GM06990 (cell line): Measurements from ENCODE around the gene ZNF627.

Experiments used
- DNase-seq: peaks from one replicate; pipeline ENCODE4 v3.0.0-alpha.2; 2011; ENCODE audit not compliant: insufficient read length; ENCODE audit errors: extremely low read depth
- H3K27me3 ChIP-seq: replicated peaks from 2 replicates; pipeline ENCODE4 v1.6.0; 2011; ENCODE audit warnings: low read length; ENCODE audit not compliant: control insufficient read depth, insufficient read depth
- H3K36me3 ChIP-seq: 2 replicates; pipeline ENCODE4 v1.5.1; 2011; ENCODE audit warnings: low read length; ENCODE audit not compliant: control insufficient read depth, insufficient read depth
- H3K4me3 ChIP-seq: replicated peaks from 2 replicates; pipeline ENCODE4 v1.5.1; 2011; ENCODE audit warnings: low read depth, mild to moderate bottlenecking, control low read depth, low read length
- TF ChIP-seq, protein P1 (sequence below): IDR thresholded peaks from 2 replicates; pipeline ENCODE4 v1.5.1; 2011; ENCODE audit warnings: low read length, control low read depth, mild to moderate bottlenecking, inconsistent platforms; ENCODE audit not compliant: insufficient read depth, poor library complexity, severe bottlenecking

ZNF627 gene

DNA sequence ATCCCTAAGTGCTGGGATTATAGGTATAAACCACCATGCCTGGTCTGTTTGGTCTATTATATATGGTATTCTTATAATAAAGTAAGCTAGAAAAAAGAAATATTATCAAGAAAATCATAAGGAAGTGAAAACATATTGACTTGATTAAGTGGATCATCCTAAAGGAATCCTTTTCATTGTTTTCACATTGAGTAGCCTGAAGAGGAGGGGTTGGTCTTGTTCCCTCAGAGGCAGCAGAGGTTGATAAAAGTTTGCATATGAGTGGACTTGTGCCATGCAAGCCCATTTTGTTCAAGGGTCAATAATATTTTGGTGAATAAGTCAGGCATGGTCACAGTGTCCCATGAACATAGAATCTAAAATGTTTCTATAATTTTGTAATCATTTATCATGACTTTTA lies 52.7 kb downstream of the ZNF627 start:
- DNase-seq: no peak
- no peak overlapping the region for H3K4me3 ChIP-seq
- TF ChIP-seq, protein P1, sequence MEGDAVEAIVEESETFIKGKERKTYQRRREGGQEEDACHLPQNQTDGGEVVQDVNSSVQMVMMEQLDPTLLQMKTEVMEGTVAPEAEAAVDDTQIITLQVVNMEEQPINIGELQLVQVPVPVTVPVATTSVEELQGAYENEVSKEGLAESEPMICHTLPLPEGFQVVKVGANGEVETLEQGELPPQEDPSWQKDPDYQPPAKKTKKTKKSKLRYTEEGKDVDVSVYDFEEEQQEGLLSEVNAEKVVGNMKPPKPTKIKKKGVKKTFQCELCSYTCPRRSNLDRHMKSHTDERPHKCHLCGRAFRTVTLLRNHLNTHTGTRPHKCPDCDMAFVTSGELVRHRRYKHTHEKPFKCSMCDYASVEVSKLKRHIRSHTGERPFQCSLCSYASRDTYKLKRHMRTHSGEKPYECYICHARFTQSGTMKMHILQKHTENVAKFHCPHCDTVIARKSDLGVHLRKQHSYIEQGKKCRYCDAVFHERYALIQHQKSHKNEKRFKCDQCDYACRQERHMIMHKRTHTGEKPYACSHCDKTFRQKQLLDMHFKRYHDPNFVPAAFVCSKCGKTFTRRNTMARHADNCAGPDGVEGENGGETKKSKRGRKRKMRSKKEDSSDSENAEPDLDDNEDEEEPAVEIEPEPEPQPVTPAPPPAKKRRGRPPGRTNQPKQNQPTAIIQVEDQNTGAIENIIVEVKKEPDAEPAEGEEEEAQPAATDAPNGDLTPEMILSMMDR: no peak
- H3K27me3 ChIP-seq: no peaks in the 10 kb centered on the region
- H3K36me3 ChIP-seq: peaks cover 2% of the 10 kb centered on the region

DNA sequence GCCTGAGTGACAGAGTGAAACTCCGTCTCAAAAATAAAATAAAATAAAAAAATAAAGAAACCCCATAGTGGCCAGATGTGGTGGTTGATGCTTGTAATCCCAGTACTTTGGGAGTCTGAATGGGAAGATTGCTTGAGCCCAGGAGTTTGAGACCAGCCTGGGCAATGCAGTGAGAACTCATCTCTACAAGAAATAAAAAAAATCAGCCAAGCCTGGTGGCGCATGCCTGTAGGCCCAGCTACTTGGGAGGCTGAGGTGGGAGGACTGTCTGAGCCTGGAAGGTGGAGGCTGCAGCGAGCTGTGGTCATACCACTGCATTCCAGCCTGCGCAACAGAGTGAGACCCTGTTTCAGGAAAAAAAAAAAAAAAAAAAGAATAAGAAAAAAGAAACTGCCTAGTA lies 53.8 kb downstream of the ZNF627 start:
- Histone ChIP-seq H3K27me3 (no peaks in the 10 kb centered on the region), H3K4me3 (no peak overlapping the region), H3K36me3 (peaks cover 2% of the 10 kb centered on the region)
- TF ChIP-seq, protein P1: no peak
- DNase-seq: no peak

DNA sequence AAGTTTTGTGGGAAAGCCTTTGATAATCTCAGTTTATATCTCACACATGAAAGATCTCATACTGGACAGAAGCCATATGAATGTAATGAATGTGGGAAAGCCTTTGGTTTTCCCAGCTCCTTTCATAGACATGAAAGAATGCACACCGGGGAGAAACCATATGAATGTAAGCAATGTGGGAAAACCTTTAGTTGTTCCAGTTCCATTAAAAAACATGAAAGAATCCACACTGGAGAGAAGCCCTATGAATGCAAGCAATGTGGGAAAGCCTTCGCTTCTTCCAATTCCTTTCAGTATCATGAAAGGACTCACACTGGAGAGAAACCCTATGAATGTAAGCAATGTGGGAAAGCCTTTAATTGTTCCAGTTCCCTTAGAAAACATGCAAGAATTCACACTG lies 54.8 kb downstream of the ZNF627 start:
- Histone ChIP-seq H3K36me3 (peaks cover 2% of the 10 kb centered on the region), H3K27me3 (no peaks in the 10 kb centered on the region), H3K4me3 (no peak overlapping the region)
- DNase-seq: no peak
- TF ChIP-seq, protein P1: no peak

DNA sequence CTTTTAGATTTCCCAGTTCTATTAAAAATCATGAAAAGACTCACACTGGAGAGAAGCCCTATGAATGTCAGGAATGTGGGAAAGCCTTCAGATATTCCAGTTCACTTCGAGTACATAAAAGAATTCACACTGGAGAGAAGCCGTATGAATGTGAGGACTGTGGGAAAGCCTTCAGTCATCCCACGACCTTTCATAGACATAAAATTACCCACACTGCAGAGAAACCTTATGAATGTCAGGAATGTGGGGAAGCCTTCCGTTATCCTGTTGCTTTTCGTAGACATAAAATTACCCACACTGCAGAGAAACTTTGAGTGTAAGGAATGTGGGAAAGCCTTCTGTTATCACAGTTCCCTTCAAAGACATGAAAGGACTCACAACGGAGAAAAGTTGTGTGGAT lies 55.2 kb downstream of the ZNF627 start:
- DNase-seq: no peak
- TF ChIP-seq, protein P1: no peak
- H3K4me3 ChIP-seq: no peak overlapping the region
- H3K27me3 ChIP-seq: no peaks in the 10 kb centered on the region
- peaks cover 2% of the 10 kb centered on the region for H3K36me3 ChIP-seq

DNA sequence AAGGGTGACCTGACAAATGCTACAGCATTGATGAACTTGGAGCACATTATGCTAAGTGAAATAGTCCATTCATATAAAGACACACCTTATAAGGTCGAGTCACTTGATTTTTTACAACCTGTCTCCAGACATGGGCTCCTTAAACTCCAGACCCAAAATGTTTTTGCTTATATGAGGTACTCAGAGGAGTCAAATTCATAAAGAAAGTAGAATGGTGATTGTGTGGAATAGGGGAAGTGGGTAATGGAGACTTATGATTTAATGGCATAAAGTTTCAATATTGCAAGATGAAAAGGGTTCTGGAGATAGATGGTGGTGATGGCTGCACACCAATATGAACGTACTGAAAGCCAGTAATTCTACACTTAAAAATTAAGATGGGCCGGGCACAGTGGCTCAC lies 59.3 kb downstream of the ZNF627 start:
- H3K4me3 ChIP-seq: no peak overlapping the region

More for the DNA sequence above, 59.3 kb downstream of the ZNF627 start:
- H3K36me3 ChIP-seq: peaks cover 2% of the 10 kb centered on the region
- DNase-seq: no peak
- no peaks in the 10 kb centered on the region for H3K27me3 ChIP-seq
- TF ChIP-seq, protein P1: no peak
